ENCODE measurements around the gene PIK3R5.

GRCh38 chr17:8910969-8911604, 54.4 kb downstream of the PIK3R5 start:
- no peak for TF ChIP-seq POLR2A (IDR thresholded peaks at IDR 0.05)
- TF ChIP-seq CTCF (IDR thresholded peaks at IDR 0.05) = no peak

All from prostate gland (tissue), 2 donors.